HG03342 (cell line): ENCODE measurements around the gene TTC29.
"Not testable (repeated sequence)": the region's sequence is repeated elsewhere in the genome, so short reads cannot be mapped to it uniquely, and the experiment has no call there.

Source experiments
- ATAC-seq: cut with Tn5 transposase; IDR thresholded peaks from one replicate; pipeline ENCODE4 v1.9.1; 2021; ENCODE audit warnings: mild to moderate bottlenecking, moderate library complexity; ENCODE audit not compliant: unreplicated experiment

Gene TTC29

DNA sequence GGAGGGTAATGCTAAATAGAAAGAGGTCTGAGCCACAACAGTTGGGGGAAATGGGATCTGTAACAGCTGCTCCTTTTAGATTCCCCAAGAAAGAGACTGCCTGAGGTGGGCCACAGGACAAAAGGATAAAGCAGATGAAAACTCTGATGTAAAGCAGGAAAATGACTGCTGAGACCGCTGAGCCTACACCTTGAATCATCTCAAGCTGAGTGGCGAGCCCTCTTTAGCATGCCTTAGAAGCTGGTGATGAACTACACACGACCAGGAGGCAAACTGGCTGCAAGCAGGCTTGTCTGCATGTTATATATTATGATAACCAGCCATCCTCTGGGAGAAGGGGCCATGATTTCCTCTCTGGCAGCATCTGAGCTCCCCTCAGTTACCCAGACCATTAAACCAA, 88.4 kb downstream of the TTC29 start:
- no peak for ATAC-seq

- no peak for ATAC-seq
These were observed 89.9 kb downstream of the TTC29 start for GRCh38 chr4:146855761-146856160.

- ATAC-seq, result no peak
These were observed 93.3 kb downstream of the TTC29 start for GRCh38 chr4:146852360-146852759.

GRCh38 chr4:146847345-146847744, 98.3 kb downstream of the TTC29 start:
- ATAC-seq, result no peak

DNA sequence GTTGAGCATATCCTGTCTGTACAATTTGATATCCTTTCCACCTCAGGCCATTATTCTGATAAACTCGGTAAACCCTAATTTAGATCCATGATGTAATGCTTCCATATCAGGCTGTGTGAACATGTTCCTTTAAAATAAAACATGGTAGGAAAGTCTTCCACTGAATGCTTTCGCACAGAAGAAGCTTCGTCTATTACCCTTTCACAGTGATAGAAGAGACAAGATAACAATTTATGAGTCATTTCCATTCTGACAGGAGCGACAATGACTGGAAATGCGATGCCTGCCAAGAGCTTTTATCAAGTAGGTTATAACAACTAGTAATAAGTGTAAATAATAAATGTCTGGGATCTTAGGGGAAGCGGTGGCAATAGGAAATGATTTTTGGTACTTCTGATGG, 98.8 kb downstream of the TTC29 start:
- ATAC-seq, result no peak

DNA sequence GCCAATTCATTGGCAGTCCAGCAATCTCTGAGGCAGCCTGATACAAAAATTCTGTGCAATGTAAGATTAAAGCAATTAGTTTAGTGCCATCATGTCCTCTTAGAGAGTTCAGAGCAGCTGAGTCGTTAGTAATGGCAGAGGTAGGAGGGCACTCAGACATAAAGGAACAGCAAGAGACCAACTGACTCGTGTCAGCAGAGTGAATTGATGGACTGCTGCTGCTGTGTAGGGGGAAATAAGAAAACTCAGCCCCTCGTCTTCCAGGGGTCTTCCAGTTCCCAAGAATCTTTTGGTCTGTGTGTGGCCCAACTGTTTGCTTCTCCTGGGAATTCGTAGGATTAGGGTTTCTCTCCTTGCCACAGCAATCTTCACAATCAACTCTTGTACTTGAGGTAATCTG, 100.9 kb downstream of the TTC29 start:
- no peak for ATAC-seq

GRCh38 chr4:146842876-146843275, 102.8 kb downstream of the TTC29 start:
- ATAC-seq, result no peak

DNA sequence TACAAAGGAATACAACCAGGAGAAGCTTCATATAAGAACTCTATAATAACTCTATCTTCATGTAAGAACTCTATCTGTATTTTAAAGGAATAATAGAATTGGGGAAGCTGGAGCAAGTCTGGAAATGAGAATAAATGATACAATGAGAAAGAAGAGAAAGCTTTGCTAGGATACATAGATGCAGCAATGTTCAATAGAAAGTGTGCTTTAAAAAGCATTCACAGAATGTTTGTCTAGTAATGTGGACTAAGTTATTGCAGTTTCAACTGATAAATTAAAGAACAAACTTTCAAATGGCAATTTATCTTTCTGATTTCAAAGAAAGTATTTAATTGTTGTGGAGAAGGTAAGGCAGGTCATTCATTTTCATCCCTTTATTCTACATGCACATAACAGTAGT, 104.9 kb downstream of the TTC29 start:
- no peak for ATAC-seq

DNA sequence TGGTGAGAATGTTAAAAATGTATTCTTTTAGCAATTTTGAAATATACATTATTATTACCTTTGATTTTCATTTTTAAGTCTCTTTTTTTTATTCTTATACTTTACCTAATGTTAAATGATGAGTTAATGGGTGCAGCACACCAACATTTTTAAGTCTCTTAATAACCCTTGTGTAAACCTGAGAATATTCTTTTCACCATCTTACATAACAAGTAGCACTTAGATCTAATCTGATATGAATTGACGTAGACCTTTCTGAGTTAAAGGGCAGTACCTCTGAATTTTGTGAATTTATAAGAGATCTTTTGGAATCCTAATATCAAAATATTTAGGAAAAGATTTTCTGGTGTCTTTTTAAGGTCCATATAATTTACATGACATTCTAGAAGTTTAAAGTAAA, 110.6 kb downstream of the TTC29 start:
- no peak for ATAC-seq

DNA sequence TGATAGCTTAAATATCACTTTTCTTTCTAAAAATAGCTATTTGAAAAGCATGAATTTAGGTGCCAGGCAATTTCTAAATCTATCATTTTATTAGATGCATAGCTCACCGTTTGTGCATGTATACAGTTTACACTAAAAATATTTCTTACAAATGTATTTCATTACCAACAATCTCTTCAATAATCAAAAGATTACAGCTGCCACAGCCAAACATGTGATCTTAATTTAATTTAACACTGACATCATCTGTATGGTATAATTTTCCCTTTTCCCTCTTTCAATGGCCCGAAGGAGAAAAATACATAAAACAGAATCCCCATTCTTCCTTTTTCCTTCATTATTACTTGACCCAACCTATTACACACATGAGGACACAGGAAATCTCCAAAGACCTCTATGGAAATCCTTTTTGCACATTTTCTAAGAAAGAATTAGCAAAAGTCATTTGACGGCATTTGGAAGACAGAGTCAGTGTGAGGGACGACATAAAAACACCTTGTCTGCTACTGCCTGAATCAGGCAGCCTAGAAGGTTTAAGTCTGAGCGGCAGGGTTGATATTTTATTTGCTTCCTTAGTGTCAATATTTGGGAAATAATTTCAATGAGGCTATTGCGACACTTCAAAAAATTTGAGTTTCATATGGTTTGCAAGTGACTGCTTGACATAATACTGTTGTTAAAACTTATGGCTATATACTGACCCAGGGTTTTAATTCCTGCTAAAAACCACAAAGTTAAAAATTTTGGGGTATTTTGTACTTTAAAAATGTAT, 111.2 kb downstream of the TTC29 start:
- ATAC-seq, result no peak

GRCh38 chr4:146833530-146833929, 112.1 kb downstream of the TTC29 start:
- no peak for ATAC-seq

DNA sequence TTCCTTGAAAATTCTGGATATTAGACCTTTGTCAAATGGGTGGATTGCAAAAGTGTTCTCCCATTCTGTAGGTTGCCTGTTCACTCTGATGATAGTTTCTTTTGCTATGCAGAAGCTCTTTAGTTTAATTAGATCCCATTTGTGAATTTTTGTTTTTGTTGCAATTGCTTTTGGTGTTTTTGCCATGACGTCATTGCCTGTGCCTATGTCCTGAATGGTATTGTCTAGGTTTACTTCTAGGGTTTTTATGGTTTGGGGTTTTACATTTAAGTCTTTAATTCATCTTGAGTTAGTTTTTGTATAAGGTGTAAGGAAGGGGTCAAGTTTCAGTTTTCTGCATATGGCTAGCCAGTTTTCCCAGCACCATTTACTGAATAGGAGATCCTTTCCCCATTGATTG, 122.7 kb downstream of the TTC29 start:
- ATAC-seq, result not testable (repeated sequence)

DNA sequence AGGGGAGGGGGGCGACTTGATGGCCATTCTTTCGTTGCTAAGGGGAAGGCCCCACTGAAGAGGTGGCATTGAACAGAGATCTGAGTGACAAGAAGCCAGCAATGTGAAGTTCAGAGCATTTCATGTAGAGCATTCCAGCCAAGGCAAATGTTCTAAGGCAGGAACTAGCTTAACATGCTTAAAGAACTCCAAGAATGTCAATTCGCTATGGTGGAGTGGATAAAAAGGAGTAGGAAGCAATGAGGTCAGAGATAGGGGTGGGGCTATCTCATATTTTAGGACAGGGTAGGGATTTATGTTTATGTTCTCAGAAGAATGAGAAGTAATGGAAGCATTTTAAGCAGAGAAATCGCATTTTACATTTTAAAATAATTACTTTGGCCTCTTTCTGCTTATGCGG, 130.9 kb downstream of the TTC29 start:
- no peak for ATAC-seq

GRCh38 chr4:146795711-146796110, 150.0 kb downstream of the TTC29 start:
- ATAC-seq, result no peak

GRCh38 chr4:146793727-146794126, 151.9 kb downstream of the TTC29 start:
- no peak for ATAC-seq

DNA sequence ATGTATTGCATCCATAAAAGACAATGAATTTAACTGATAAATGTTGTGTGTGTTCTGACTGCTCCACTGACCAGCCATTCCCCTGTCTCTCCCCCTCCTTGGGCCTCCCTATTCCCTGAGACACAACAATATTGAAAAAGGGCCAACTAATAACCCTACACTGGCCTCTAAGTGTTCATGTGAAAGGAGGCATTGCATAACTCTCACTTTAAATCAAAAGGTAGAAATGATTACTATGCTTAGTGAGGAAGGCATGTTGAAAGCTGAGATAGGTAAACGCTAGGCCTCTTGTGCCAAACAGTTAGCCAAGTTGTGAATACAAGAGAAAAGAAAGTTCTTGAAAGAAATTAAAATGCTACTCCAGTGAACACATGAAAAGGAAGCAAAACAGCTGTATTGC, 154.2 kb downstream of the TTC29 start:
- ATAC-seq, result no peak

- no peak for ATAC-seq
These were observed 155.1 kb downstream of the TTC29 start for GRCh38 chr4:146790515-146790914.

- no peak for ATAC-seq
These were observed 157.9 kb downstream of the TTC29 start for GRCh38 chr4:146787731-146788130.

DNA sequence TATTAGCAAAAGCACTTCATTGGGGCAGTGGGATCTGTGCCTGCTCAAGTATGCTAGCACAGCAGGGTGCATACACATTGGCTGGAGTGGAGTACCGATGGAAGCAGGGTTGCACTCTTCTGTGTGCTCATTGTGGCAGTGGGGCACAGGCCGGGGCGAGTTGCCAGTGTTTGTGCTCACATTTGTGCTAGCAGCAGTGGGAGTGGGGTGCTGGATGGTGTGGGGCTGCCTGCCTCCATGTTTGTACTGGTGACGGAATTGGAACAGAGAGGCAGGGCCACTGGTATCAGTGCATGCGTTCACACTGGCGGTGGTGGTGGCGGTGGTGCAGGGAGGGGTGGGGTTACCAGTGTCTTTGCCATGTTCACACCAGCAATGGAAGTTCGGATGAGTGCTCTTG, 169.0 kb downstream of the TTC29 start:
- ATAC-seq, result no peak

DNA sequence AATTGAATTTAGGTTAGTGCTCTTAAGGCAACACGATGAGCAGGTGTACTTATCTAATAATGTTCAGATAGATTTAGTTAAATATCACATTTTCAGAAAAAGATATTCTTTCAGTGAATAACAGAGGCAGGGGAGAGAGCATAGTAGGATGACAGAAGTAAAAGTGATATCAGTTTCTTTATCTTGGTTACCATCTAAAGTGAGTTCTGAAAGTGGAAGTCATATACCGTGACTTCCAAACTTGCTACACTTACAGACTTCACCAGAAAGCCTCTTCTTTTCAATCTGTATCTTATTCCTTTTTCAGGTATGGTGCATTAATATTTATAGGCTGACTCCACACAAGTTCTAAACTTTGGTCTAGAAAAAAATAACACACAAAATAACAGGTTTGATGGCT, 182.1 kb downstream of the TTC29 start:
- no peak for ATAC-seq

- ATAC-seq, result no peak
These were observed 183.6 kb downstream of the TTC29 start for GRCh38 chr4:146762016-146762415.

DNA sequence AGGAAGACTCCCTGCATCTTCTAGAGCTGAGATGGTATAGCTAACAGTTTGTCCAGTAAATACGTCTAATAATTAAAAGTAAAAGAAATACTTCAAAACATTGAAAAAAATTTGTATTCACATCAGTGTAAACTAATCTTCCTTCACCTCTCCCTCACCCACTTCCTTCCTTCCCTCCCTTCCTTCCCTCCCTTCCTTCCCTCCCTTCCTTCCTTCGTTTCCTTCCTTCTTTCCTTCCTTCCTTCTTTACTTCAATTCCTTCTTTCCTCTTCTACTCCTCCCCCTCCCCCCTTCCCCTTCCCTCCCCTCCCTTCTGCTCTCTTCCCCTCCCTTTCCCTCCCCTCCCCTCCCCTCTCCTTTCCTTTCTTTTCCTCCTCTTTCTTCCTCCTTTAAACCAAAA, 203.2 kb downstream of the TTC29 start:
- no peak for ATAC-seq

DNA sequence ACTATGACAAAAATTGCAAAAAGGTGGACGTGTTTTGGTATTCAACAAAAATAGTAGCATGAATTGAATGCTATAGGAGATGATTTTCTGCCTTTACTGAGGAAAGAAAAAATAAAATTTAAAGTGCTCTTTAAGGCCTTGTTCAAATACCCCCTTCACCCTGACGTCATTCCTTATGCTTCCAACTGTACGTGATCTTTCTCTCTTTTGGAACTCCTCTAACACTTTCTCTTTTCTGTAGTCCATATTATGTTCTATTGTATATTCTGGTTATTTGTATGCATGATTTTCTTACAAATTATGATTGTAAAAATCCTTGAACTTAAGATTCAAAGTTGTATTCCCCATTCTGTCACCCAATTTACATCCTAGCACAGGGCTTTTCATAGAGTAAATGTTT, 206.5 kb downstream of the TTC29 start:
- ATAC-seq, result no peak
